Stimulated activated CD8-positive, alpha-beta memory T cell treated with anti-CD3 and anti-CD28 coated beads, Interleukin-15, amount 100 ng/mL, for 24 hours (primary cell): ENCODE measurements around the gene TCF25.
"Not testable (repeated sequence)": the region's sequence is repeated elsewhere in the genome, so short reads cannot be mapped to it uniquely, and the experiment has no call there.

ENCODE experiments used
- DNase-seq: peaks from one replicate; pipeline ENCODE4 v3.0.0-alpha.2; 2020; ENCODE audit warnings: low read depth

The TCF25 gene

DNA sequence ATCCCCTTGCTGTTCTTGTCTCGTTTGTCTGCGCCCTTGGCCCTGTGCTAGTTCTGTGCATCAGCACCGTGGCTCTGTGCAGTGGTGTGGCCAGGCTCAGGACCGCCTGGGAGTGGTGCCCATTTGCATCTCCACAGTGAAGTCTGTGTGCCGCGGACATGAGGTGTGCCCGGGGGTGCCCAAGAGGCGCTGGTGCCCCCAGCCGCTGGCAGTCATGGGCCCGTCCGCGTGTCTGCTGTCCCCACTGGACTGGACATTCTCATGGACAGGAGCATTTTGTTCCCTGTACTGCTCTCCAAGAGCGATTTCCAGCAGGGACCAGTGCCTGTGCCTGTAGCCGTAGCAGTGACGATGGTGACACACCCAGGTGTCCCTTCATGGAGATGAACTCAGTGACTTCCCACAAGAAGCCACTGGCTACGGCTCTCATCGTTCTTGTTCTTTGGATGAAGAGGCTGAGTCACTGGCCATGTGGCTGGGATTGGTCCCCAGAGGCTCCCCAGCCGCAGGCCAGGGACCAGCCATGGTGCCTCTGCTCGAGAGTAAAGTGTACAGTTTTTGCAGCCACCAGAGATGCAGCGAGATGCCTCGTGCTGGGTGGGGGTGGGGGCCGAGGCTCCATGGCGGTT, 32.2 kb downstream of the TCF25 start:
- DNase-seq: no peak

DNA sequence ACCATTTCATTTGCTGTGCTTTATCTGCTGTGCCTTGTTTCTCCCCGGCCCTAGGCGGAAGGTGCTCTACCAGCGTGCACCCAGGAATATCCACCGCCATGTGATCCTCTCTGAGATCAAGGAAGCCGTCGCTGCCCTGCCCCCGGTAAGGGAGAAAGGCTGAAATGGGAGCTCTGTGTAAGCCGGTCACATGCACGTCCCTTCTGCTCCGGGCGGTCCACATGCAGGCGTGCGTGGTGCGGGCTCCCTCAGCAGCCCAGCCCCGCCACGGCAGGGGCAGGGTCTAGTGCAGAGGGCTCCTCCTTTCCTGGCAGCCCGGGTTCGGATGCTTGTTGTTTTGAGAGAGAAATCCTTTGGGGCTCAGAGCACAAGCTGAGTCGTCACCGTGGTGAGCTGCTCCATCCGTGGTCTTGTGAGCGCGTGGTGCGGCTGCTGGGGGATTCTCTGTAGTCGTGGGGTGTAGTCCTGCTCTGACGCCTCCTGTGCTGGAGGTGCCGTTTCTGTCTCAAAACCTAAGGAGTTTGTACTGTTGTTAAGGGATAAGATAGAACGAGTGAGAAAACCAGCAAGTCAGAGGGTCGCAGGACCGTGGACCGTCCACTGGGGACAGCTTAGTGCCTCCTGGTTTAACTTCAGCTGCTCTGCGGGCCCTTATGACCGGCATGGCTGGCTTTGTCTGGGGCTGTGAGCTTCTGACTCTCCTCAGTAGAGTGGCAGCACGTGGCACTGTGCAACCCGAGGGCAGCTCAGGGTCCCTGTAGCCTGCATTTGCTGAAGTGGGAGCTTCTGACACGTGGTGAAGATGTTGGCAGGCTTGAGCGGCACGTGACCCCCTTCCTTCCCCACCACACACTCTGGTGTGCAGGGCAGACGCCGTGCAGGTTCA, 33.0 kb downstream of the TCF25 start:
- no peak for DNase-seq

DNA sequence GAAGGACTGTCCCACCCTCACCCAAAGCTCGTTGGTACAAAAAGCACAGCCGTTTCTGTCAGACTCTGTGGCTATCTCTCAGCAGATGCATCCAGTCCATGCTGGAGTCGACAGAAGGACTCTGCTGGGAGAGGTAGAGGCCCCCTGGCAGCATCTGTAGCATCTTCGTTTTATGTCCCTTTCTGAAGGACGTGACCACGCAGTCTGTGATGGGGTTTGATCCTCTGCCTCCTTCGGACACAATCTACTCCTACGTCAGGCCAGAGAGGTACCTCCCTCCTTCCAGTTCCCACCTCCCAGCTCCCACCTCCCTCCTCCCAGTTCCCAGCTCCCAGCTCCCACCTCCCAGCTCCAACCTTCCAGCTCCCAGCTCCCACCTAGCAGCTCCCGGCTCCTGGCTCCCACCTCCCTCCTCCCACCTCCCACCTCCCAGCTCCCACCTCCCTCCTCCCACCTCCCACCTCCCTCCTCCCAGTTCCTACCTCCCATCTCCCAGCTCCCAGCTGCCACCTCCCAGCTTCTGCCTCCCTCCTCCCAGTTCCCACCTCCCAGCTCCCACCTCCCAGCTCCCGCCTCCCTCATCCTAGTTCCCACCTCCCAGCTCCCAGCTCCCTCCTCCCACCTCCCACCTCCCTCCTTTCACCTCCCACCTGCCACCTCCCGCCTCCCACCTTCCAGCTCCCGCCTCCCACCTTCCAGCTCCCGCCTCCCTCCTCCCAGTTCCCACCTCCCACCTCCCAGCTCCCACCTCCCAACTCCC, 33.8 kb downstream of the TCF25 start:
- DNase-seq: no peak

DNA sequence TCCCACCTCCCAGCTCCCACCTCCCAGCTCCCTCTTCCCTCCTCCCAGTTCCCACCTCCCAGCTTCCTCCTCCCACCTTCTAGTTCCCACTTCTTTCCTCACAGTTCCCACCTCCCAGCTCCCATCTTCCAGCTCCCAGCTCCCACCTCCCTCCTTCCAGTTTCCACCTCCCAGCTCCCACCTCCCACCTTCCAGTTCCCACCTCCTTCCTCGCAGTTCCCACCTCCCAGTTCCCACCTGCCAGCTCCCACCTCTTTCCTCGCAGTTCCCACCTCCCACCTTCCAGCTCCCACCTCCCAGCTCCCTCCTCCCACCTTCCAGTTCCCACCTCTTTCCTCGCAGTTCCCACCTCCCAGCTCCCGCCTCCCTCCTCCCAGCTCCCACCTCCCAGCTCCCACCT, 34.8 kb downstream of the TCF25 start:
- no peak for DNase-seq

DNA sequence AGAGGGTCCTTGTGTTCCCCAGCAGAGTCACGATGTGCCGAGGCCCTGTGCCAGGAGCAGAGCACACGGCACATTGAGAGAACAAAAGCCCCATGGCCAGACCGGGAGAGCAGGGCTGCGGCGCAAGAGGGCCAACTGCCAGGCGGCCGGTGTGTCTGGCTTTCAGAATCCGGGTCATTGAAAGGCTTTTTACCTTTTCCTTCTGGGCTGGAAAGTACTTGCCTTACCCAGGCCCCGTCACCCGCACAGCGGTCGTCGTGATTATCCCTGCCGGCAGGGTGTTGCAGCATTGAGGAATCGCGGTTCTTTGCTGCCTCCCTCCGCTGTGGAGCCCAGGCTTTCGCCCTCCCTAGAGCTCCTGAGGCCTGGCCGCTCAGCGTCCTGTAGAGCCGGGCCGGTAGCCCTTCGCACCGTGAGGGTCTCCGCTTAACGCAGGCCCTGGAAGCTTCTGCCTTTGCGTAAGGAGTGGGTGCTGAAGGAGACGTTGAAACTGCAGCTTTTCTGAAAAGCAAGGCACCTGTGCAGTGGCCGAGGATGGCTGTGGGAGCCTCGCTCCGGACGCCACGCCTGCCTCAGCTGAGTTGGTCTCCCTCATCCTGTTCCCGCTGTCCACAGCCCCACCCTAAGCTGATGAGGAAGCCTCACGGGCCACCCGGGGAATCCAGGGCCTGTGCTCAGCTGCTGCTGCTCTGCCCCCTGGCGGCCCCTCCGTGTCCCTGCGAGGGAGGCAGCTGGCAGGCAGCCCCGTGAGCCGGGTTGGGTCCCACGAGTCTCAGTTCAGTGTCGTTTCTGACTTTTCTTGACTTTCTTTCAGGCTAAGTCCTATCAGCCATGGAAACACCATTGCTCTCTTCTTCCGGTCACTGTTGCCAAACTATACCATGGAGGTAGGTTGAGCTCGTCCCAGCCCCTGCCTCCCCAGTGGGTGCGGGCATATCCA, 36.7 kb downstream of the TCF25 start:
- peak; percentile 37 for DNase-seq

DNA sequence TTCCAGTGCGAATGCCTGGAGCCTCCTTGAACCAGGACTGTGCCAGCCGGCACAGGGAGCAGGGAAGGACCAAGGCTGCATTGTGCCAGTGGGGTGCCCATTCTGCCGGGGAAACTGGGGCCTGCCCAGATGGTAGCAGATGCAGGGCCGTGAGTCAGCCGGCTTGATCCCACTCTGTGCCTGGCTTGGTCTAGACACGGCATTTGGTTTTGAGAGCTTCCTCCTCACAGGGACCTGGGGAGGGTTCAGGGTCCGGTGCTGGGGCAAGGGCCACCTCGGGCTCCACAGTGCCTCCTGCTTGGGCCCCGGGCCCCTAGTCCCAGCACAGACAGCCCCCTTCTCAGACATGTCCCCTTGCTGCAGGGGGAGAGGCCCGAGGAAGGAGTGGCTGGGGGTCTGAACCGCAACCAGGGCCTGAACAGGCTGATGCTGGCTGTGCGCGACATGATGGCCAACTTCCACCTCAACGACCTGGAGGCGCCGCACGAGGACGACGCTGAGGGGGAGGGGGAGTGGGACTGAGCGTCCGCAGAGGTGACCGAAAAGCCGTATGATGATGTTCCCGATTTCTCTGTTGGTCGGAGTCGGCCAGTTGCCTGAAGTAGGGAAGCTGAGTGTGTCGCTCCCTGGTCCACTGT, 37.4 kb downstream of the TCF25 start:
- no peak for DNase-seq

DNA sequence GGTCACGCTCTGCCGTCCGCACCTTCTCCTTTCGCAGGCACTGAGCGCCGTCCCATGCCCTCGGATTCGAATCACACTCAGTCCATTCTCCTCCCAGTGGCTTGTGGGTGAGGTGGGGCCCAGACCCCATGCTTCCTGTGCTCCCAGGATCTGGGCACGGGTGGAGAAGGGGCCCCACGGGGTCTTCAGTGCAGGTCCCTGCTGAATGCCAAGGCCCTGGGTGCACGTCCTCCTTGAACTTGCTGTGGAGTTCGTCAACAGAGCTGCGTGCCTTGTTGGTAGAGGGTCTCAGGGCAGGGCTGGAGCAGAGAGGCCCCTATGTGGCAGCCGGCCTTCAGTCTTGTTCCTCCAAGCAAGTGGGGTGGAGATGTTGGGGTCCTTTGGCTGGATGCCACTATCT, 38.0 kb downstream of the TCF25 start:
- no peak for DNase-seq

DNA sequence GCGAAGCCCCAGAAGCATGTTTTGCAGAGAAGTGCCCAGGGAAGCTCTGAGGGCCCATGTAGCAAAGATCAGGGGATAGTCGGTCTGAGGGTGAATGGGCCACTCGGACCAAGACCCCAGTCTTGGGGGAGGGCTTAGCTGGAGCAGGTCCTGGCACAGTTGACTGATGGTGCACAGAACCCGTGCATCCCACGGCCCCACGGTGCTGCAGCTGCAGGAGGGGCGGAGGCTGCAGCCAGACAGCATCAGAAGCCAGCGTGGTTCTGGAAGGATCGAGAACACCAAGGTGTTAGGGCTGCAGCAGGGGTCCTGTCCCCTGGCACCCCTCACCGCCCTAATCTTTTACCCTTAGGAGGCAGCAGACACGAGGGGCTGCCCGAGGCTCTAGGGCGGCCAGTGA, 38.8 kb downstream of the TCF25 start:
- DNase-seq: no peak

DNA sequence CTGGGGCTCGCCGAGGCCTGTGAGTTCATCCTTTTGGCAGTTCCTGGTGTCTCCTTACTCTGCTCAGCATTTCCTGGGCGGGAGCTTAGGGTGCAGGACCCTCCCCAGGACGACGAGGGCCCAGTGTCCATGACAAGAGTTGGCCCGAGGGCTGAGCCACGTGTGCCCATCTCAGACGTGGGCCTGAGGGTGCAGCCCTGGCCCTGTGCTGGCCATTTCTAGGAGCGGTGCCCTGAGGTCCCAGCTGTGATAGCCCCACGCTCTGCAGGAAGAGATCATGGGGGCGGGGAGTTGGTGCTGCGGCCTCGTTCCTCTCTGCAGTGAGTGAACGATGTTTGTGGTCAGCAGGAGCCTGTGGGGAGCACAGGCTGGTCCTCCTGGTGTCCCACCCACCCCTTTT, 39.2 kb downstream of the TCF25 start:
- no peak for DNase-seq

DNA sequence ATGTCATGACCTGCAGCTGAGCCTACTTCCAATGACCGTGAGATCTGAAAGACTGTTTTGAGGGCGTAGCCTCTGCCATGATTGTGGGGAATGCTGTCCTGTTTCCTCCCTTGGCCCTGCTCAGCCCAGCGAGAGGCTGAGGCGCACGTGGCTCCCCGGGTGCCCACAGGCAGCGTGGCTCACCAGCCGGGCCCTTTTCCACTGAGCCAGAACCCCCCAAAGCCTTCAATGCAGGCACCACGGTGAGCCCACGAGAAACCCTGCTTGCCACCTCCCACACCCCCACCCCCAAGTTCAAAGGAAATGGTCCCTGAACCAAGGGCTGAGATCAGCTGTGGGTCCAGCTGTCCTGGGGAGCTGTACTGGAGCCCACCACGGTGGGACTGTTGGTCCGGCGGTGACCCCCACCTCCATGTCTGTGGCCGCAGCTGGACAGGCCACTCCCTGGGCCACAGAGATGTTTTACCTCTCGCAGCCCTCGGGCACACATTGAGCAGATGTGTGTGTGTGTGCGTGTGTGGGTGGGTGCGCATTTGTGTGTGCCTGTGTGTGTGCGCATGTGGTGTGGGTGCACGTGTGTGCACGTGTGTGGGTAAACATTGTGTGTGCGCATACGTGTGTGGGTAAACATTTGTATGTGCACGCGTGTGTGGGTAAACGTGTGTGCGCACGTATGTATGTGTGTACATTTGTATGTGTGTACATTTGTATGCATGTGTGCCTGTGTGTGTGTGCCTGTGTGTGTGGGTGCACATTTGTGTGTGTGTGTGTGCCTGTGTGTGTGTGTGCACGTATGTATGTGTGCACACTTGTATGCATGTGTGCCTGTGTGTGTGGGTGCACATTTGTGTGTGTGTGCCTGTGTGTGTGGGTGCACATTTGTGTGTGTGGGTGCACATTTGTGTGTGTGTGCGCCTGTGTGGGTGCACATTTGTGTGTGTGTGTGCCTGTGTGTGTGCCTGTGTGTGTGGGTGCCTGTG, 40.3 kb downstream of the TCF25 start:
- no peak for DNase-seq

DNA sequence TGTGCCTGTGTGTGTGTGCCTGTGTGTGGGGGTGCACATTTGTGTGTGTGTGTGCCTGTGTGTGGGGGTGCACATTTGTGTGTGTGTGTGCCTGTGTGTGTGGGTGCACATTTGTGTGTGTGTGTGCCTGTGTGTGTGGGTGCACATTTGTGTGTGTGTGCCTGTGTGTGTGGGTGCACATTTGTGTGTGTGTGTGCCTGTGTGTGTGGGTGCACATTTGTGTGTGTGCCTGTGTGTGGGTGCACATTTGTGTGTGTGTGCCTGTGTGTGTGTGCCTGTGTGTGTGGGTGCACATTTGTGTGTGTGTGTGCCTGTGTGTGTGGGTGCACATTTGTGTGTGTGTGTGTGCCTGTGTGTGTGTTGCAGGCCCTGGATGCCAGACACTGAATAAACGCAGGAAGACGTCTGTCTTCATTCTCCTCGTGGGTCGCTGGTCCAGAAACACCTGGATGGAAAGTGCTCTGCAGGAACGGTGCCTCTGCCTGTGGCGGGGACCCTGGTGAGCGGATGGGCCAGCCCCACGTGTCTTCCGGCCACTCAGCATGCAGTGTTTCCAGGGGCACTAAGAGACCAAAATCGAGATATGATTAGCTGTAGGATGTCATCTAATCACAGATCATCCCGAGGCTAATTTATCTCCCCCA, 41.4 kb downstream of the TCF25 start:
- not testable (repeated sequence) for DNase-seq

DNA sequence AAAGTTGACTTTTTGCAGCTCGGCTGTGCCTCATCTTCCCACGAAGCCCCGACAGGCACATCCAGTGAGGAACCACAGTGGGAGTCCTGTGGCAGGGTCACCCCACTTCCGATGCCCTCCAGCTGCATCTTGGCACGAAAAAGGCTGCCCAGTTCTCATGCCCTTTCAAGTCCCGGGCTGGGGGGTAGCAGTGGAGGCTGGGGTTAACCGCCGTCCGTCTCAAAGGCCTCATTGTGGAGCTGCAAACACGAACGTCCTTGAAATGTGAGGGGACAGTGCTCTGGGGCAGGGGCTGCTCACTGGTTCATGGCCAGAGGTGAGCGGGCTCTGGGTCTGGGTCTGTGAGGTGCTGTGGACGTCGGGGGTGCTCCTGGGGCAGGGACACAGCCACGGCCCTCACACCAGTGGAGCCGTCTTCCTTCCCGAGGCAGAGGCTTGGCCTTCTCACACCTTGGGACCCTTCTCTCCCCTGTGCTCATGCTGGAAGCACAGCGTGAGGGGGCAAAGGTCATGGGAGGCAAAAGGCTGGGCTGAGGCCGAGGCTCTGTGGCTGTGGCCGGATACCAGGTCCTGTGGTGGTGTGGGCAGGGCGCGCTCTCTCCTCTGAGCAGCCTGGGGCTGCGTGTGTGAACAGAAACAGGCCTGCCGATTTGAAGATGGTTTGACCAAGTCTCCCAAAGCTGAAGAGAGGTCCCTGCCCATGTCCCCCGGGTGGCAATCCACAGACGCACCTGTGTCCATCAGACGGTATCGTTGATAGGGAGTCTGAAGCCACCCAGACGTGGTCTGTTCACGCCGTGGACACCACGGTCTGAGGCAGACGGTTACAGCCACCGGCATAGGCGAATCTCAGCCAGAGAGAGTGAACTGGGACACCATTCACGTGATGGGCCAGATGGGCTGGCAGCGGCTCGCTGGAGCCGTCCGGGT, 42.2 kb downstream of the TCF25 start:
- DNase-seq: no peak

DNA sequence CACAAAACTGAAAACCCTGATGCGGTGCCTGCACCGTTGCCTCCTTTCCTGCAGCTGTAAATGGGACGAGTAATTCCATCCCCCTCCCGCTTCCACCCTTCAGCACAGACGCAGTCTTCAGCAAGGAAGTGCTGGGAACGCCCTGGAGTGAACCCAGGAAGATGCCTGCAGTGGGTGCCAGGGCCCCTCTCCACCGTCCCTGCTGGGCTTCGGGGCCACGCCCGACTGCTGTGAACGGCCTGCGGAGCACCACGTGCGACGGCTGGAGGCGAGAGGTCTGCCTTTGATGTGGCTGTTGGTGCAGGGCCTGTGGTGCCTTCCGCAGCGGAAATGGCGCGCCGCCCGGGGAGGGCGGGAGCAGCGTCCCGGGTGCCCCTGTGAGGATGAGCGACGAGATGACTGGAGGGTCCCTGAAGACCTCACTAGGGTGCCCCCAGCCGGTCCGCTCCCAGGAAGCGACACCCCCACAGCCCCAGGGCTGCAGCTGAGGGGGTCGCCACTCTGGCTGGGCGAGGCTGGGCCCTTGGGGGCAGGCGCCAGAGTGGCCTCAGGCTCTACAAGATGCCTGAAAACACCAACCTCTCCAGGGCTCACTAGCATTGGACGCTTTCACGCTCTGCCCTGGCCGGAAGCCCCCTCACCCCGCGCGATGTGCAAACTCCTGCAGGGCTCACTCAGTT, 44.5 kb downstream of the TCF25 start:
- DNase-seq: peak; percentile 43

DNA sequence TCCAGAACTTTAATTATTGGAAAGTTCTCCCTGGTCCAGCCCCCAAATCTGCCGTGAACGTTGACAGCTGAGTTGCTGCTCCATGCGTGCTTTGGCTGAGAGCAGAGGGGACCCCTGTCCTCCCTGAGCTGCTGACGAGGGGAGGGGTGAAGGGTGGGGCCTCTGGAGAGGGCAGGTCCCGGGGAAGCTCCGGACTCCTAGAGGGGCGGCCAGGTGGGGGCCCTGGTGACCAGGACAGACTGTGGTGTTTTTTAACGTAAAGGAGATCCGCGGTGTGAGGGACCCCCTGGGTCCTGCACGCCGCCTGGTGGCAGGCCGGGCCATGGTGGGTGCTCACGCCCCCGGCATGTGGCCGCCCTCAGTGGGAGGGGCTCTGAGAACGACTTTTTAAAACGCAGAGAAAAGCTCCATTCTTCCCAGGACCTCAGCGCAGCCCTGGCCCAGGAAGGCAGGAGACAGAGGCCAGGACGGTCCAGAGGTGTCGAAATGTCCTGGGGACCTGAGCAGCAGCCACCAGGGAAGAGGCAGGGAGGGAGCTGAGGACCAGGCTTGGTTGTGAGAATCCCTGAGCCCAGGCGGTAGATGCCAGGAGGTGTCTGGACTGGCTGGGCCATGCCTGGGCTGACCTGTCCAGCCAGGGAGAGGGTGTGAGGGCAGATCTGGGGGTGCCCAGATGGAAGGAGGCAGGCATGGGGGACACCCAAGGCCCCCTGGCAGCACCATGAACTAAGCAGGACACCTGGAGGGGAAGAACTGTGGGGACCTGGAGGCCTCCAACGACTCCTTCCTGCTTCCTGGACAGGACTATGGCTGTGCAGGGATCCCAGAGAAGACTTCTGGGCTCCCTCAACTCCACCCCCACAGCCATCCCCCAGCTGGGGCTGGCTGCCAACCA, 45.3 kb downstream of the TCF25 start, which contains the start of gene MC1R:
TSS of gene MC1R (plus strand) at position 410 of the 895 bp plus-strand sequence. CDS start at position 807, 397 bp downstream.
- DNase-seq: no peak

DNA sequence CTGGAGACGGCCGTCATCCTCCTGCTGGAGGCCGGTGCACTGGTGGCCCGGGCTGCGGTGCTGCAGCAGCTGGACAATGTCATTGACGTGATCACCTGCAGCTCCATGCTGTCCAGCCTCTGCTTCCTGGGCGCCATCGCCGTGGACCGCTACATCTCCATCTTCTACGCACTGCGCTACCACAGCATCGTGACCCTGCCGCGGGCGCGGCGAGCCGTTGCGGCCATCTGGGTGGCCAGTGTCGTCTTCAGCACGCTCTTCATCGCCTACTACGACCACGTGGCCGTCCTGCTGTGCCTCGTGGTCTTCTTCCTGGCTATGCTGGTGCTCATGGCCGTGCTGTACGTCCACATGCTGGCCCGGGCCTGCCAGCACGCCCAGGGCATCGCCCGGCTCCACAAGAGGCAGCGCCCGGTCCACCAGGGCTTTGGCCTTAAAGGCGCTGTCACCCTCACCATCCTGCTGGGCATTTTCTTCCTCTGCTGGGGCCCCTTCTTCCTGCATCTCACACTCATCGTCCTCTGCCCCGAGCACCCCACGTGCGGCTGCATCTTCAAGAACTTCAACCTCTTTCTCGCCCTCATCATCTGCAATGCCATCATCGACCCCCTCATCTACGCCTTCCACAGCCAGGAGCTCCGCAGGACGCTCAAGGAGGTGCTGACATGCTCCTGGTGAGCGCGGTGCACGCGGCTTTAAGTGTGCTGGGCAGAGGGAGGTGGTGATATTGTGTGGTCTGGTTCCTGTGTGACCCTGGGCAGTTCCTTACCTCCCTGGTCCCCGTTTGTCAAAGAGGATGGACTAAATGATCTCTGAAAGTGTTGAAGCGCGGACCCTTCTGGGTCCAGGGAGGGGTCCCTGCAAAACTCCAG, 46.4 kb downstream of the TCF25 start:
- DNase-seq: no peak

DNA sequence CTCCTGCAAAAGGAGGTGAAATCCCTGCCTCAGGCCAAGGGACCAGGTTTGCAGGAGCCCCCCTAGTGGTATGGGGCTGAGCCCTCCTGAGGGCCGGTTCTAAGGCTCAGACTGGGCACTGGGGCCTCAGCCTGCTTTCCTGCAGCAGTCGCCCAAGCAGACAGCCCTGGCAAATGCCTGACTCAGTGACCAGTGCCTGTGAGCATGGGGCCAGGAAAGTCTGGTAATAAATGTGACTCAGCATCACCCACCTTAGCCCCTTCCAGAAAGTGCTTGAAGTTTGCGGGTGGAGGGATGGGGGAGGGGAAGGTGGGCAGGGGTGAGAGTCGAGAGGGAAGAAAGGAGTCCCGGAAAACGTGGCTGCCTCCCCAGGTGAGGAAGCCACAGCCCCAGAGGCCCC, 47.3 kb downstream of the TCF25 start:
- no peak for DNase-seq
